SK-N-SH (cell line): ENCODE data around the gene IQCK.

Source experiments
- CHD2 ChIP-seq: fragments of 150-350 bp; IDR thresholded peaks from 2 replicates; pipeline ENCODE4 v1.6.1; 2018; ENCODE audit warnings: low read length; ENCODE audit not compliant: partially characterized antibody
- EP300 ChIP-seq, 2 experiments: IDR thresholded peaks; 2 replicates each; pipeline versions ENCODE4 v1.4.0 to v1.6.1; 2012; ENCODE audit warnings: borderline replicate concordance in 1 of 2, low read depth in 1 of 2, low read length in 1 of 2
- FOXJ3 ChIP-seq: sonication (generic); formaldehyde crosslinking; IDR thresholded peaks from 2 replicates; pipeline ENCODE4 v1.5.1; 2020; ENCODE audit warnings: mild to moderate bottlenecking, missing genetic modification reagents
- JUND ChIP-seq: IDR thresholded peaks from 2 replicates; pipeline ENCODE4 v1.4.0; 2012
- POLR2AphosphoS5 ChIP-seq: IDR thresholded peaks from 2 replicates; pipeline ENCODE4 v1.6.1; 2012; ENCODE audit warnings: low read depth, low read length
- RAD21 ChIP-seq: IDR thresholded peaks from 2 replicates; pipeline ENCODE4 v1.6.1; 2012; ENCODE audit warnings: mild to moderate bottlenecking, low read length
- RFX5 ChIP-seq: IDR thresholded peaks from 2 replicates; pipeline ENCODE4 v1.6.1; 2012; ENCODE audit warnings: mild to moderate bottlenecking, improper control_type of control experiment, low read length
- TAF1 ChIP-seq: IDR thresholded peaks from 2 replicates; pipeline ENCODE4 v1.6.1; 2012; ENCODE audit warnings: low read depth, mild to moderate bottlenecking, low read length, moderate library complexity, borderline replicate concordance
- TCF12 ChIP-seq: IDR thresholded peaks from 2 replicates; pipeline ENCODE4 v1.4.0; 2012
- YY1 ChIP-seq: IDR thresholded peaks from 2 replicates; pipeline ENCODE4 v1.4.0; 2012; ENCODE audit warnings: low read depth, mild to moderate bottlenecking
- TF ChIP-seq, protein P1 (sequence below): fragments of 200-600 bp; sonication (generic); IDR thresholded peaks from 2 replicates; pipeline ENCODE4 v1.6.1; 2017; ENCODE audit warnings: antibody characterized with exemption, mild to moderate bottlenecking, moderate library complexity

DNA sequence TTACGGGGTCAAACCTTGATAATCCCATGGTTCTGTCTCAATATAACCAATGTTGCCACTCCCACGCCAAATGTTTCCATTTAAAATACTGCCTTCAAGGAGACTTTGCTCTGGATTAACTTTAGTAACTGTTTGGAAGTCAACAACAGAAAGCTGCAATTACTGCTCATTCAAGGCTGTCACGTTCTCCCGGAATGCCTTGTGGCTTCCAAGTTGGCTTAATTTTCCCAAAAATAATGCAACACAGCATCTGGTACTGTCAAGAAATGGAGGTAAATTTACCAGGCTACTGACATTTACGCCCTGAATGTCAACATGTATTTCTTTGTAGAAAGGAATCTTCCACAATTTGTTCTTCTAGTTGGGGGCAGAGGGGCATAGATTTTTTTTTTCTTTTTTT is 128.4 kb downstream of the IQCK start:
- TF ChIP-seq EP300 (IDR thresholded peaks at IDR 0.05; ENCODE audit: borderline replicate concordance in 1 of 2, low read depth in 1 of 2, low read length in 1 of 2) (no peak), FOXJ3 (CRISPR knock-in tag) (no peak), RAD21 (no peak), POLR2AphosphoS5 (no peak), JUND (no peak), YY1 (no peak), RFX5 (no peak), TAF1 (no peak), CHD2 (no peak), TCF12 (no peak)
- TF ChIP-seq, protein P1, sequence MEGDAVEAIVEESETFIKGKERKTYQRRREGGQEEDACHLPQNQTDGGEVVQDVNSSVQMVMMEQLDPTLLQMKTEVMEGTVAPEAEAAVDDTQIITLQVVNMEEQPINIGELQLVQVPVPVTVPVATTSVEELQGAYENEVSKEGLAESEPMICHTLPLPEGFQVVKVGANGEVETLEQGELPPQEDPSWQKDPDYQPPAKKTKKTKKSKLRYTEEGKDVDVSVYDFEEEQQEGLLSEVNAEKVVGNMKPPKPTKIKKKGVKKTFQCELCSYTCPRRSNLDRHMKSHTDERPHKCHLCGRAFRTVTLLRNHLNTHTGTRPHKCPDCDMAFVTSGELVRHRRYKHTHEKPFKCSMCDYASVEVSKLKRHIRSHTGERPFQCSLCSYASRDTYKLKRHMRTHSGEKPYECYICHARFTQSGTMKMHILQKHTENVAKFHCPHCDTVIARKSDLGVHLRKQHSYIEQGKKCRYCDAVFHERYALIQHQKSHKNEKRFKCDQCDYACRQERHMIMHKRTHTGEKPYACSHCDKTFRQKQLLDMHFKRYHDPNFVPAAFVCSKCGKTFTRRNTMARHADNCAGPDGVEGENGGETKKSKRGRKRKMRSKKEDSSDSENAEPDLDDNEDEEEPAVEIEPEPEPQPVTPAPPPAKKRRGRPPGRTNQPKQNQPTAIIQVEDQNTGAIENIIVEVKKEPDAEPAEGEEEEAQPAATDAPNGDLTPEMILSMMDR: no peak
